HG03571 (cell line): ENCODE data around the gene NF1.
"Not testable (repeated sequence)": the region's sequence is repeated elsewhere in the genome, so short reads cannot be mapped to it uniquely, and the experiment has no call there.

Source experiments
- ATAC-seq: cut with Tn5 transposase; IDR thresholded peaks from one replicate; pipeline ENCODE4 v1.9.1; 2021; ENCODE audit not compliant: unreplicated experiment

NF1 gene

DNA sequence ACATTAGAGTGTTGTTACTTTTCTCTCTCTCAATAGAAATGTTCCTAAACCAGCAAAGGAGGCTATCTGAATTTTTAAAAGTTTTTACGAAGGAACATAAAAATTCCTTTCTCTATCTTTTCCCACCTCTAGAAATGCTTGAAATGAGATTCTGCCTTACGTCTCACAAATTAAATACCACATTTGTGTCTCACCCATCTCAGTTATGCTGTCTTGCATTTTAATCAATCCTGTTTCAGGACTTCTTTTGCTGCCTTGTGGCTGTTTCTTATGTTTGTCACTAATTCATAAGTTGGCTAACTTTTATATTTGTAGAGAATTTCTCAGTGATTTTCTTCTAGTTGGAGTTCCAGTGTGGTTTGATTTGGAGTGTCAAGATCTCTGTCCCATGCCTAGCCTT is 198.8 kb downstream of the NF1 start:
- ATAC-seq, result no peak

DNA sequence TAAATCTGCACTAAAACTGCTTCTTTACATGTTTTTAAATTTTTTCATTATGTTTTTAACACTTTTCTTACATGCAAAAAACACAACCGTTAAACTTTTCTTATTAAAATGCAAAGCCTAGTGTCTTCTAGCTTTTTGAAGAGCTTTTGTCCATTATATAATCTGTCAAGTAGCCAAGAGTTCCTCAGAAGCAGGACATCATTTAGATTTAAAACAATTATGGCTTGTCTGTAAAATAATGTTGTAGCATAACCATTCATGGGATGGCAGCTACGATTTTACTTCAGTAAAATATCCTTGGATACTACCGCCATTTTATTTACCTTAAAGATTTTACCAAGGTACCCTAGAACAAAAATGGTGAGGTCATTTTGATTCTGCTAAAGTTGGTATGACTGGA is 199.5 kb downstream of the NF1 start:
- ATAC-seq, result no peak

DNA sequence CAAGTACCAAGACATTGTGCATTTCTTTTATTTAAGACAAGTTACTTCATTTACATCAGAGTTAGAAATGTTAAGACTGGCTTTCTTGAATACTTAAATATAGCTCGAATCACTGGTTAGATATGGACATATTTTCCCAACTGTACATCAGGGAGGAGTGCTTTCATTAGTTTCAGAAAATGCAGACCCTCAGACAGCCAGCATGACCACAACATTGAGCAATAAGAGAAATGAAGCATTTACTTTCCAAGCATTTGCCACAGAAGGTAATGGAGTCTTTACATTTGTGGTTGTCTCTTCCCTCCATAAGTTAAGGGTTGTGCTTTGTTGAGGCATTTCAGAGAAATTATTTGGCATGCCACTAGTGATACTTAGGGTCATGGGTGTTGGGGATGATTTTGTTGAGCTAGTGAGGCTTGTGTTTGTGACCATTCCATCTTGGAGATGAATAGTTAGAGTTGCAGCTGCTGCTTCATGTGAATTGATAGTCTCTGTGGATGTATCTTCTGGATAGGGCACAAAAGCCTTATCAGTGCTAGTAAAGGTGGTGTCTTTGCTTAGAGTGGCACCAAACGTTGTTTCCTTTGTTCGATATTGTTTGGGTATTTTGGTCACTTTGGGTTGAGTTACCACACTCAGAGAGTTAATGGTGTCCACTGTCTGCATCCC is 200.2 kb downstream of the NF1 start:
- no peak for ATAC-seq

DNA sequence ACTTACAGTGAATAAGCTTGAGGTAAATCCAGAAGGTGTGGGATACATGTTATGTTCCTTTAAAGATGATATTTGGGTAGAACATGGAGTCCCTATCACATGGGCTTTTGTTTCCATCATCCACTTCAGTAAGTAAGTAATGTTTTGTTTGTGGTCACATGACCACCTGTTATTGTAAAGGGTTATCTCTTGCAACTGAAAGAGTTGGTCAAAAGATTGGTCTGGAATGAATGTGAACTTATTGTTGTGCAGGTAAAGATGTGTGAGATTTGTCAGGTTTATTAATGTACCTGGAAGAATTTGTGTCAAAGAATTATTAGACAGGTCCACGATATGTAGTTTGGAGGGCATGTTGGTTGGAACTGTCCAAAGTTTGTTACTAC is 200.7 kb downstream of the NF1 start:
- no peak for ATAC-seq

DNA sequence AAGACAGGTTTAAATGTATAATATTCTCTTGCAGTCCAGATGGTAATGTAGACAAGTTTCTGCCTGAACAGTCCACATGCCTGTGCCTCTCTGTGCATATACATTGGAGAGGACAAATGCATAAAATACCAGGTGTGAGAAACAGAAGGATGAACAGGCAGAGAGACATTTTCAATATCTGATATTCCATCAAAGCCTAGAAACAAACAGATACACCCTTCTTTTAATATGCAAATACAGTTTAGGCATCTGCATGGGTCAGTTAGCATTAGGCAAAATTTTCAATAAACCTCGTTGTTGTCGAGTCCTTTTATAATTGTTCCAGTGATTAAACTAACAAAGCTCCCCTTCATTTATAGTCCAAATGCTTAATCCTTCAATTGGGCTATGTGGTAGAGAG is 201.4 kb downstream of the NF1 start:
- ATAC-seq, result no peak

DNA sequence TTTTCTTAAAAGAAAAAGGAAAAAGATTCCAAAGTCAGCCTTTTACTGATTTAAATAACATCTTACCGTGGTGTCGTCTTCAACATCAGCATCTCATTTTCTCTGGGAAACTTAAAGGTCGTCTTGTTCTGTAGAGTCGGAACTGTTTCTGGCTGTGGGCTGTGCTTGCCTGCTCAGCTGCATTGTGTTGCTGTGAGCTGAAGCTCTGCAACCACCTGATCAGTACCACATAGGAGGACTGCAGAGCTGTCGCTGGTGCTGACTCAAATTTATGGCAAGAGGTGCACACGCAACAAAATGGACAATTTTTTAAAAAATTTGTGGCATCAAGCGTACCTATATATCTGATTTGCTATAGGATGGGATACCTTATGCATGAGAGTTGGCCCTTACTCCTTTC is 202.3 kb downstream of the NF1 start, which contains the start of gene OMG:
Gene OMG, minus strand, starts transcription at position 150 of the 400 bp plus-strand sequence. CDS start 908 bp downstream, outside the sequence.
- ATAC-seq, result no peak

DNA sequence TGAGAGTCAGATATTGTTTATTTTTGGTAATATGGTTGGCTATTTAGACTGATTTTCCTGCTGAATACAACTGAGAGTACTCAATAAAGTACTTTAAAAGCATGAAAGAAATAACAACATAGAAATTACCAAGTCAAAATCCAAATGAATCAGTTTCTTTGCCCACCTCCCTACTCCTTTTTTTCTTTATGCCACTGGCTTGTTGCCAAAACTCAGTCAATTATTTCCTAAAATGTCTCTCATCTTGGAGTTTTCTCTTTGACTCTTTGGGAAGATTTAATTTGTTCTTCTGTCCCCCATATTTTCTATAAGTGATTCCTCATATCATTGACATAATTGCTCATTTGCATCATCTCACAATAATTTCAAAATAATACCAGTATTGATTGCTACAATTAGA is 204.8 kb downstream of the NF1 start:
- ATAC-seq, result no peak

DNA sequence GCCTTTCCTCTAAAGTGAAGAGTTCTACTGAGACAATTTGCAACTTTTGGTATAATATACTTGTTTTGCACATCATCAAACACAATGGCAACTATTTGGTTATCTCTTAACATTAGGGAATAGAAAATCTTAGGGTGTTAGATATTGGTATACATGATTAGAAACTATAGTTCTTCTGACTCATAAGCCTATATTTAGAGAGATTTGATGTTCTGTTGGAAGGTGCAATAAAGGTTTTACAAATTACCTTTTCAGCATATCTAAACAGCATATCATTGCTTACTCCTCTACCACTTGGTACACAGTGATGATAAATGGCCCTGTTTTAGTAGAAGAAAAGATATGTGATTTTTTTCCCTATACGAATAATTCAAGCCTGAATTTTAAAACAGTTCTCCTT is 212.9 kb downstream of the NF1 start:
- ATAC-seq, result no peak

DNA sequence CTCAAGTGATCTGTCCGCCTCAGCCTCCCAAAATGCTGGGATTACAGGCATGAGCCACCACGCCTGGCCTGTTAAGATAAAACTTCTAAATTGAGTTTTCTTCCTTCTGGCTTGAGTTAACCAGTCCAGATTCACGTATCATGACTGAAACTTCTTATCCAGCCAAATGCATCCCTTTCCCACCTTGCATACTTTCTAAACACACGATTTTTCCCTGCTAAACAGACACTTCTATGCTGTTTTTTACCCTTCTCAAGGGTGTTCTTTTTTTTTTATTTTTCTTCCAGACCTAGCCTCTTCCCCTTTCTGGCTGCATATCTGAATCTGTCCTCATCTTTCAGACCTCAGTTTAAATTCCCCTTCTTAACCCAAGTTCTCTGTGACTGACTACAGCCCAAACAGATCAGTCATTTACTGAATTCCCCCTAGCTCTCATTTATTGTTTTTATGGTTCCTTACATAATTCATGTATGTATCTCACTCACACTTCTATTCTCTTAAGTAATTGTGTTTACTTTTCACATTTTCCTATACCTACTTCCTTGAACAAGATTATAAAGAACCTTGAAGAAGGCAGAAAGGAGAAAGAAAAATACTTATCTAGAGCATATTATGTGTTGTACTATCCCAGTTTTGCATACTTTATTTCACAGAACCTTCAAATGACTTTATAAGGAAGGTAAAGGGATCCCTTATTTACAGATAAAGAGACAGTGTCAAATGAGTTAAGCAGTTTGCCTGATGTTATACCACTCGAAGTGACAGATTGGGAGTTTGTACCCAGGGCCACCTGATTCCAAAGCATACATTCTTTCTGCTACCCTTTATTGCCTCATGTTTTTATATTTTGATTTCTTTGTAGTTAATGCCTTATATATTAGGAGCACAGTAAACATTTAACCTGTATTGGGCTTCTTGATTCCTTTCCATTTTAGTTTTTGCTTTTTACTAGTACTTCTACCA is 213.9 kb downstream of the NF1 start:
- ATAC-seq, result no peak

DNA sequence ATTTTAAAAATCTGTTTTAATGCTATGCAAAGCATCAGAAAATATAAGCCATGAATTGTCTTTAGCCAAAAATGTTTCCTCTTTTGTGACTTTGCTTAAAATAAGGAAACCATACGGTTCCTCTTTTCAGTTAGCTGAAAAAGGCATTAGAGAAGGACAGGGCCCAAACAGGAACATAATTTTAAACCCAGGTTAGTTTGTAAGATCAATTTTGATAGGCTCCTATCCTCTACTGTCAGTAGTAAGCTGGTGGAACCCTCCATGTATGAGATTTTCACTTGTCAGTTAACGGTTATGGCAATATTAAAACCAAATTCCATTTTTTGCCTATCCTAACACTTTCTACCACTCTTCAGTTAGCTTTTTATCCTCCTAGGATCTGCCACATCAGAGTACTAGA is 214.8 kb downstream of the NF1 start:
- no peak for ATAC-seq

DNA sequence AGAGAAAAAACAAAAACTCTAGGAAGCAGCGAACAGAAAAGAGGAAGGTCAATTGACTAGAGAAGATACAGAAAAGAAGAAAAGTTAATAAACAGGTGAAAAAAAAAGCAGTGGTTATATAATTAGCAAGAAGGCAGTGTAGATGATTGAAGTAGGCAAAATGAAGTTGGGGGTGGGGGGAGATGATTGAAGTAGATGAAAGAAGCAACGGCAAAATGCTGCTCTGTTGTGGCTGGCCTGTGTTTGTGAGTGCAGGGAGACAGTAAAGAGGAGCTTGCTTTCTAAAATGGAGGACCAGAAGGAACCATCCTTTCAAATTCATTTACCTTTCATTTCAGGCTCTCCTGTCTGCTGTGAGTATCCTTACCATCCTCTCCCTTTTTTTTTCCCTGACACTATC is 215.5 kb downstream of the NF1 start:
- no peak for ATAC-seq

DNA sequence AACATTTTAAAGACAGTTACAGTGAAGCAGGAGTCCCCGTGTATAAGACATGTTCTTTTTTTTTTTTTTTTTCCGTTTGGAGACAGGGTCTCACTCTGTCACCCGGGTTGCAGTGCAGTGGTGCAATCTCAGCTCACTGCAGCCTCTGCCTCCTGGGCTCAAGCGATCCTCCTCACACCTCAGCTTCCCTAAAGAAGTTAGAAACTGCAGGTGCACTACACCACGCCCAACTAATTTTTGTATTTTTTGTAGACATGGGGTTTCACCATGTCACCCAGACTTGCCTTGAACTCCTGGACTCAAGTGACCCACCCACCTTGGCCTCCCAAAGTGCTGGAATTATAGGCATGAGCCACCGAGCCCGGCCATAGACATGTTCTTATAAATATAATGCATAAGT is 216.1 kb downstream of the NF1 start:
- ATAC-seq, result no peak

DNA sequence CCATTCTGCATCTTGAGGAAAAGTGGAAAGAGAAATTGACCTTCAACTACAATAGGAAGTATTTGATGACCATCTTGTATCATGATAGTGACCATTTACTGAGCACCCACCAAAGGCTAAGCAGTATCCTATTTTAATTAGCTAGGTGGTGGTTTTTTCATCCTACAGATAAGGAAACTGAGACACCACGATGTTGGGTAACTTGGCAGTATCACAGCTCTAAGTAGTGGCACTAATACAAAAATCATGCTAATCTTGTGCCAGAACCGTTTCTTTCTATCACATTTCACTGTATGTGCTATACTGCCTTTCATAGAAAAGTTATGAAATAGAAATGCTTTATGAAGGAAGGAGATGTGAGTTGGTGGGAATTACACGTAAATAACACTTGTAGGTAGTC is 216.7 kb downstream of the NF1 start:
- no peak for ATAC-seq

DNA sequence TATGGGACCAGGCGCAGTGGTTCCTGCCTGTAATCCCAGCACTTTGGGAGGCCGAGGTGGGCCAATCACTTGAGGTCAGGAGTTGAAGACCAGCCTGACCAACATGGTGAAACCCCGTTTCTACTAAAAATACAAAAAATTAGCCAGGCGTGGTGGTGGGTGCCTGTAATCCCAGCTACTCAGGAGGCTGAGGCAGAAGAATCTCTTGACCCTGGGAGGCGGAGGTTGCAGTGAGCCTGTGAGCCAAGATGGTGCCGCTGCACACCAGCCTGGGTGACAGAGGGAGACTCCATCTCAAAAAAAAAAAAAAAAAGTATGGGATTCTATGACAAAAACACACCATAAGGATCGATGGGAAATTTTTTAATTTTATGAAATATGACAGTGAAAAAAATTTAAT is 217.4 kb downstream of the NF1 start:
- ATAC-seq, result not testable (repeated sequence)

DNA sequence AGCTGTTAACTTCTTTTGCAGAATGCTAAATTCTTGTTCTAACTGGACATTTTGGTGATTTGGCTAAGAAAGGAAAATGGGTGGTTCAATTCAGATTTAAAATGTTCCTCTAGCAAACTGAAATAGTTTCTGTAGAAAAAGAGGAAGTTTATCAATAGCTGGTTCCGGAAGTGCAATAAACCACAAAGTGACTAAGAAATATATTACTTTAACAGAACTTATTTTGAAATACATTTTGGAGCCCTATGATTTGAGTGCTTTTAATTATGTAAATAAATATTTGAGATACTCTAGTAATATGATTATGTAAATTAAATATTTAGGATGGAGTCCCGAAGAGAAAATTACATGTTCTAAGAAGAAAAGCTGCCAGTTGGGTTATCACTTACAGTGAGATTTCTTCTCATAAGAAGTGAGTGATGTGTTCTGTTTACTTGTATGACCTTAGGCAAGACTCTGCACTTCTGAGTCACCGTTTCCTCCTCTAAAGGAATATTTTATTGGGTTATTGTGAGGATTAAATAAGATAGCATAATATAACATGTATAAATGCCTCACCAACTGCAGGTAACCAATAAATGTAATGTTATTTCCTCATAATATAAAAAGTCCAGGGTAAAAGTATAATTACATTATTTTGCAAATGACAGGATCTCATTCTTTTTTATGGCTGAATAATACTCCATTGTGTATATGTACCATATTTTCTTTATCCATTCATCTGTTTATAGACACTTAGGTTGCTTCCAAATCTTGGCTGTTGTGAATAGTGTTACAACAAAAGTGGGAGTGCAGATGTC is 219.4 kb downstream of the NF1 start, which contains the start of gene EVI2B:
Gene EVI2B, minus strand, starts transcription at position 73 of the 800 bp plus-strand sequence. CDS start 8,445 bp downstream, outside the sequence.
- no peak for ATAC-seq

DNA sequence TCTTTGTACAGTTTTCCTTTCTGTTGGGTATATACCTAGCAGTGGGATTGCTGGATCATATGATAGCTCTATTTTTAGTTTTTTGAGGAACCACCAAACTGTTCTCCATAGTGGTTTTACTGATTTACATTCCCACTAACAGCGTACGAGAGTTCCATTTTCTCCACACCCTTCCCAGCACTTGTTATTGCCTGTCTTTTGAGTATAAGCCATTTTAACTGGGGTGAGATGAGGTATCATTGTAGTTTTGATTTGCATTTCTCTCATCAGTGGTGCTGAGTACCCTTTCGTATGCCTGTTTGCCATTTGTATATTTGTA is 220.0 kb downstream of the NF1 start:
- no peak for ATAC-seq

DNA sequence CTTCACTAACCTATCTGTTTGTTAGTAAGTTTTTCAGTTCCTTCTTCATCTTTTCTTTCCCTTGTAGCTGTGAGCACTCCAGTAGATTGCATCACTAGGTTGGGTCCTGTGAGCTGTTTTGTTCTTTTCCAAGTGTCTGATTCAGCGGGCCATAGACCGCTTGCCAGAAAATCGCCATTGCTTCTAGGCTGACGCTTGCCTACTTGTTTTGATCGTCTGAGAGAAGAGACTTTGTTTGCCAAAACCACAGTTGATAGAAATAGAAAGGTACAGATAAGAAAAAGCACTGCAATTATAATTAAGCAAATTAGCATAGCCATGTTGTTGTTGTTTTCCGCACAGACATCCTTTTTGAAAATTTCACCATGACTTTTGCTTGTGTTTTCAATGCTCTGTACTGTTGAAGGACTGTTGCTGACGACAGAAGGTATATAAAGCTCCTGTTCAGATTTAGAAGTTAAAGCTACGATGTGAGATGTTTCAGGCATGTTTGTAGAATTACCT is 223.6 kb downstream of the NF1 start:
- ATAC-seq, result no peak

DNA sequence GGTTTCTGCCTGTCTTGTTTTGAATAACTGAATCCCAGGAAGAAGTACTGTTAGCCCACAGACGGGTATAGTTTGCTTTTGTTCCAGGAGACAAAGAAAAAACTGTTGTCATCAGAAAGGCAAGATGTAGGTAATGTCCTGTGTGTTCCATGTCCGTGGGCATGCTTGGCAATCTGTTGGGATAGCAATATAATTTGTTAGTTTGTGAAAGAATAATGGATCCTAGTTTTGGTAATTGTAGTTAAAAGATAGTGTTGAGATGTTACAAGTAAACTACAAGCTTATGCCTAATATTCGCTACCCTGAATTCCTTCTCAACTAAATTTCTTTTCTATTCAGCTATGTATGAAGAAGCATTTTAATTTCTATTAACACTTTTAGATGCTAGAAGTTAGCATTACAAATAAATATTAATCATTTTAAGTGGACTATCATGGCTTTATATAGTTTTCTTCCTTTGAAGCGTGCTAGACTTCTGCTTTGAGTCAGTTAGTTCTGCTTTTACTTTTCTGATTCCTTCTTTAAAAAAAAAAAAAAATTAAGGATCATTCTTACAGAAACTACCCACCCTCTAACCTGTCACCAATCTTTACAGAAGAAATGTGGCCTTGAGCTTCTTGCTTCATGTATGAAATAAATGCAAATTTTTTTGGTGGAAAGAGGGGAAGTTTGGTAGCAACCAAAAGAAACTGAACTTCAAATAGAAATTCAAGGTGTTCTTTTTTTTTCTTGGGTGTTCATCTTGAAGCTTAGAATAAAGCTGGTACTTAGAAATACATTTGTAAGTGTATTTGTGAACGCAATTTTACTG is 224.3 kb downstream of the NF1 start:
- no peak for ATAC-seq

DNA sequence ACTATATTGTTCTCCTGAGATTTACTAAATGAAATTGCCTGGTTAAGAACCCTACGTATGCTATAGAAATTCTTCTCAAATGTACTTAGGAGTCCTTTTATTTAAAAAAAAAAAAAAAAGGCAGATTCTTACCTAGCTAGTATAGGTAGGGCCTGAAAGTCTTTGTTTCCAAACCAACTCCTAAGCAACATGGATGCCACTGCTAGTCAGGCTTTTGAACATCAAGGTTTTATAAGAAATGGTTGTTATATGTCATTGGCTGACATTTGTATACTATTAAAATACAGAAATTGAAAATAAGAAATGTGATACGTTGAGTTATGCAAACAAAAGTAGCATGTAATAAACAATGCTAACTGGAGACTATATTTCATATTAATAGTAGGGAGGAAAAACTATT is 225.5 kb downstream of the NF1 start:
- no peak for ATAC-seq

DNA sequence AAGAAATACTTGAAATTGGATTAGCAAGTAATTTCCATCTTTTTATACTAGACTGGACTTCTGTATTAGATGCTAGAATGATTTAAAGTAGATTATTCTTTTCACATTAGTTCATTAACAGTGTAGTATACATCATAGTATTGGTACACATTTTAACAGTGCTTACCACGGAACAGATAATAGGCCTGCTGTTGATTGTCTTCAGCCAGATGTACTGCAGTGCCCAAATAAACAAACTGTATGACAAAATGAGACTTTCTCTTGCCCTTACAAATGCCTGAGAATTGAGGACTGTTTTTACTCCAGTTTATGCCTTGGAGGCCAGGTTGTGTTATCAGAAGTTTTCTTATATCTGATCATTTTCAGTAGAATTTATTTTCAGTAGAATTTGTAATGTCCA is 226.0 kb downstream of the NF1 start:
- no peak for ATAC-seq

DNA sequence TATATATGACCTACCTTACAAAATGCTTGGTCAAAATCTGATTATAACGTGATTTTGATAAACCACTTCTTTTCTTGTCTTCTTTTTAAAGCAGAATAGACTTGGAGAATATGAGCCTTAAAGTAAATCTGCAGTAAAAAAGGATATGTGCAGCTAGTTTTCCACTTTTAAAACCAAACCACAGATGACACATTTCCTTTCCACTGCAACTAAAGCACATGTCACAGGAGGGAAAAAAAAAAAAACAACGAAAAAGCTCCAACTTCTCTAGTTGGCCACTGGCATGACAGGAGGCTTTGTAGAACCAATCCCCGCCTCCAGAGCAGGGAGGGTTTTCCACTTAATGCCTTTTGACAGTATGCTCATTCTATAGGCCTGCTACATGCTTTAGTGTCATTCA is 226.7 kb downstream of the NF1 start, which contains the start of gene EVI2A:
Gene EVI2A, minus strand, starts transcription at position 142 of the 400 bp plus-strand sequence. CDS start 2,609 bp downstream, outside the sequence.
- no peak for ATAC-seq
